GM20000 (cell line): Measurements from ENCODE around the gene FAM227B.

Experiments used
- DNase-seq: peaks from one replicate; pipeline ENCODE4 v3.0.0; 2012; ENCODE audit warnings: low spot score
- TF ChIP-seq, protein P1 (sequence below): IDR thresholded peaks from 2 replicates; pipeline ENCODE4 v1.5.1; 2012; ENCODE audit warnings: mild to moderate bottlenecking, control low read depth; ENCODE audit errors: extremely low read depth, missing control alignments

FAM227B gene

GRCh38 chr15:49327927-49328326, 292.7 kb downstream of the FAM227B start:
- TF ChIP-seq, protein P1, sequence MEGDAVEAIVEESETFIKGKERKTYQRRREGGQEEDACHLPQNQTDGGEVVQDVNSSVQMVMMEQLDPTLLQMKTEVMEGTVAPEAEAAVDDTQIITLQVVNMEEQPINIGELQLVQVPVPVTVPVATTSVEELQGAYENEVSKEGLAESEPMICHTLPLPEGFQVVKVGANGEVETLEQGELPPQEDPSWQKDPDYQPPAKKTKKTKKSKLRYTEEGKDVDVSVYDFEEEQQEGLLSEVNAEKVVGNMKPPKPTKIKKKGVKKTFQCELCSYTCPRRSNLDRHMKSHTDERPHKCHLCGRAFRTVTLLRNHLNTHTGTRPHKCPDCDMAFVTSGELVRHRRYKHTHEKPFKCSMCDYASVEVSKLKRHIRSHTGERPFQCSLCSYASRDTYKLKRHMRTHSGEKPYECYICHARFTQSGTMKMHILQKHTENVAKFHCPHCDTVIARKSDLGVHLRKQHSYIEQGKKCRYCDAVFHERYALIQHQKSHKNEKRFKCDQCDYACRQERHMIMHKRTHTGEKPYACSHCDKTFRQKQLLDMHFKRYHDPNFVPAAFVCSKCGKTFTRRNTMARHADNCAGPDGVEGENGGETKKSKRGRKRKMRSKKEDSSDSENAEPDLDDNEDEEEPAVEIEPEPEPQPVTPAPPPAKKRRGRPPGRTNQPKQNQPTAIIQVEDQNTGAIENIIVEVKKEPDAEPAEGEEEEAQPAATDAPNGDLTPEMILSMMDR, result no peak

GRCh38 chr15:49323207-49323606, 297.4 kb downstream of the FAM227B start:
- TF ChIP-seq, protein P1, result no peak
- no peak for DNase-seq

More at GRCh38 chr15:49327927-49328326, 292.7 kb downstream of the FAM227B start:
- no peak for DNase-seq

DNA sequence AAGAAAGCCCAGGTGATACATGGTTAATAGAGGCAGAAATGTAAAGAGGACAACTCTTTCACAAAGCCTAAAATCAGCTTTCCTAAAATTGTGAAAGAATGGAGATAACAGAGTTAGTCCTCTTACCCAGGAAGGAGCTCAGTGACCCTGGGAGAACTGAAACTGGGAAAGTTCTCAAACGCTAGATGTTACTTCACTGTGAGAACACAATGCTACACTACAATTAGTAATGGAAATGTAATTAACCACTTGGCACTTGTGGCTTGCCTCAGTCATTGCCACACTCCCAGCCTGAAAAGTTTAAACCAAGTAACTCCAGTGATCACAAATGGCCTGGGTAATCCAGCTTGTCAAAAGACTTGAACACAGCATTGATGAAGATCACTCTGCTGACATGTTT, 300.3 kb downstream of the FAM227B start:
- TF ChIP-seq, protein P1, result no peak
- DNase-seq, result no peak

GRCh38 chr15:49315391-49315823, 305.2 kb downstream of the FAM227B start:
- TF ChIP-seq, protein P1, result no peak
- DNase-seq, result no peak

GRCh38 chr15:49314716-49315115, 305.9 kb downstream of the FAM227B start:
- TF ChIP-seq, protein P1, result no peak
- DNase-seq, result no peak

DNA sequence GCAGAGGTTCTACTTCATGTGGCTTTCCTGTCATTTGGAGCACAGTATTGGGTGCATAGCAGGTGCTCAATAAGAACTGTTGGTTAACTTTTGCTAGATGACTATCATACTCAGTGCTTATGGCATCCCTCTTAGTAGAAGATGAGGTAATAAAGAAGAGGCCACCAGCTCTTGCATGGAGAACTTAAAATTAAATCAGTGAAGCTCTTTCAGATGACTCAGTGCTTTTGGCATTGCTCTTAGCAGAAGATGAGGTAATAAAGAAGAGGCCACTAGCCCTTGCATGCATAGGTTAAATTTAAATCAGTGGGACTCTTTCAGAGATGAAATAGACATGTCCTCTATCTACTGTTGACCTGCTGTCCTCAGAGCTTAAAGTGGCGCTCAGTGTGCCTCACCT, 307.0 kb downstream of the FAM227B start:
- TF ChIP-seq, protein P1, result no peak
- no peak for DNase-seq

GRCh38 chr15:49309889-49310288, 310.7 kb downstream of the FAM227B start:
- TF ChIP-seq, protein P1, result no peak
- no peak for DNase-seq
